Cardiac septum (tissue), 1 donor: ENCODE data around the gene BLNK. TPM values are rescaled to one million over a fixed set of nuclear protein-coding genes. Genes with fewer than 3 reads are reported as not detected.

Experiments
- DNase-seq: peaks from one replicate; pipeline ENCODE4 v3.0.0-alpha.2; 2020; ENCODE audit warnings: low spot score
- intact Hi-C: fragments of 100-400 bp; cut with DNase I; formaldehyde crosslinking; loops from one replicate; pipeline ENCODE4 v1.14.0; 2022
- total RNA-seq: library from RNA; stranded (reverse); fragmentation: NEBNext Ultra II Directional; extraction: Animal tissue kit (Norgen Biotek cat#: 25700); gene quantifications from one replicate; pipeline ENCODE4 v1.2.1, GENCODE V29; 2021
- donor health status: DM: no; HTN: no; CAD: no.

BLNK gene
- total RNA-seq, 1 donor from 2014 or later: 0.86 TPM

DNA sequence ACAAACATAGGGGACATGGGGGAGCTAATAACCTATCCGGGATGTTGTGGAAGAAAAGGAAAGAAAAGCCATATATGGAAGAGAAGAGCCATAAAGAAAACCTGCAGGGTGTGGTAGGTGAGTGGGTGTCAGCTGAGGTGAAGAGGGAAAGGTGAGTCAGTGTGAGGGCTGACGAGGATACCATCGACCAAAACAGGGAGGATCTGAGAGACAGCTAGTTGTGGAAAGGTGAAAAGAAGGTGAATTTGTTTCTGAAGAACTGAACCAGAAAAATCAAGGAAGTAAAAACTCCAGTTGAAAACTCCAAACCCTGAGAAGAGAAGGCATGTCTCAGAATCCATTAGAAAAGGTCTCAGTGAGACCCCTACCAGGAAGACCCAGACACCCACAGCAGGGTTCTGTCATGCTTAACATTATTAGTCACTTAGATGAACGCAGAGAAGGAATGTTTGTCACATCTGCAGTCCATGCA lies 4.1 kb downstream of the BLNK start:
- DNase-seq: no peak
- intact Hi-C loops: no loop called here

DNA sequence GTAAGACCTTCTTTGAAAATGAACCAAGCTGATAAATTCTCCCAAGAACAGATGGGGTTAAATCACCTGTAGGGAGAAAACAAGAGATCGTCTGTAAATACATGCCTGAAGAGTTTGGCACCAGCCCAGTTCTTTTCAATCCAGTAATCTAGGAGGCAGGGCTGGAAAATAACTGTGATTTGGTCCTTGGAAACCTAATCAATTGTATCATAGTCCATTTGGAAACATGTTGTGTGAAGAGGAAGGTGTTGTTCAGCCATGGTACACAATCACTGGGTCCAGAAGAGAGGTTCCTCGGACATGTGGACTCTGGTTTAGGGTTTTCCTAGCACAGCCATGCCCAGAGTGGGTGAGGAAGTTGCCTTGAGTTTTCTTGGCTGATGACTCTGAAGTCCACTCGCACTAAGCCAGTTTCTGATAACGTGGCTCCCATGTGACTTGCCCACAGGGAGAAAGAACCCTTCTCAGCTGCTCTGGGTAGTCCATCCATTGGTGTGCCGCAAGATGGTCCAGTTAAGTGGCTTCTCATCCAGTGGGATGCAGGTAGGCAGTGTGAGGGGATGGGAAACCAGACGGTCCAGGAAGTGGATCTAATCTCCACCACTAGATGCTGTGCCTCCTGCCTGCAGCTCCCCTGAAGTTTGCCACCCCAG lies 5.1 kb downstream of the BLNK start:
- intact Hi-C loops: no loop called here
- no peak for DNase-seq

DNA sequence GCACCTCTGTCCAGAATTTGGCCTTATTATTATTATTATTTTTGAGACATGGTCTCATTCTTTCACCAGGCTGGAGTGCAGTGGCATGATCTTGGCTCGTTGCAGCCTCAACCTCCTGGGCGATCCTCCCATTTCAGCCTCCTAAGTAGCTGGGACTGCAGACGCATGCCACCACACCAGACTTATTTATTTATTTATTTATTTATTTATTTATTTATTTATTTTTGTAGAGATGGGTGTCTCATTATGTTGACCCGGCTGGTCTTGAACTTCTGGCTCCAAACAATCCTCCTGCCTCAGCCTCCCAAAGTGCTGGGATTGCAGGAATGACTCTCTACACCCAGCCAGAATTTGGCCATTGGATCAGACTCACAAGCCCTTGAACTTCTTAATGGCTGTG lies 6.4 kb downstream of the BLNK start:
- intact Hi-C loops: no loop called here
- no peak for DNase-seq

DNA sequence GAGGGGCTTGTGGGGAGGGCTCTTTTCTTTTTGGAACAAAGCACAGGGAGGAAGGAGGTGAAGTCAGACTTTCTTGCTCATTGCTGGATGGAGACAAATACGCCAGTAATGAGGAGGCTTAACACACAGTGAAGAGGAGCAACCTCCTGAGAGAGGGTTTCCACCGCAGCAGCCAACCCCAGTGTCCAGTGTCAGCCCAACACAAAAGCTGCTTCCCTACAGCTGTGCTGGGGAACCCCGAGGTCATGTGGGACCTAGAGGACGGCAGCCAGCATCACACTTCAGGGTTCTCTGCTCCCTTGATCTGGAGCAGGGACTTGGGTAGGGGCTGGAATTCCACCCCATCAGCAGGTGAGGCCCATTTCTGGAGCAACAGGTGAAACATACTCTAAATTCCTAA lies 7.7 kb downstream of the BLNK start:
- intact Hi-C loops: no loop called here
- DNase-seq: no peak

DNA sequence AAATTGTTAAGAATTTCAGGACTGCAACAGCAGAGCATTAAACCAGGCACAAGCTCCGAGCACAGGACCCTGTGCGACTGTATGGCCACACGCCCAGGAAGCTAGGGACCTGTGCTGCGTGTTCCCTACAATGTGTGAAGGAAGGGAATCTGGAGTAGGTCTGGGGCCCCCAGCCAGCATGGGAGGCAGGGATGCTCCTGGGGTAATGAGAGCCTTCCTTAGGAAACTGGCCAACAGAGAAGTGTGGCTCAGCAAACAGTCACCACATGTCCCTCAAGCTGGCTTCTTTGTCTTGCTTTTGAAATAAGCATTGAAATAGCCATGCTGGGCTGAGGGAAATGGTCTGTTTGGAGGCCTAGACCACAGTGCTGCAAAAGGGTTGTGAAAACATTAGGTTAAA lies 8.2 kb downstream of the BLNK start:
- intact Hi-C loops: no loop called here
- no peak for DNase-seq

DNA sequence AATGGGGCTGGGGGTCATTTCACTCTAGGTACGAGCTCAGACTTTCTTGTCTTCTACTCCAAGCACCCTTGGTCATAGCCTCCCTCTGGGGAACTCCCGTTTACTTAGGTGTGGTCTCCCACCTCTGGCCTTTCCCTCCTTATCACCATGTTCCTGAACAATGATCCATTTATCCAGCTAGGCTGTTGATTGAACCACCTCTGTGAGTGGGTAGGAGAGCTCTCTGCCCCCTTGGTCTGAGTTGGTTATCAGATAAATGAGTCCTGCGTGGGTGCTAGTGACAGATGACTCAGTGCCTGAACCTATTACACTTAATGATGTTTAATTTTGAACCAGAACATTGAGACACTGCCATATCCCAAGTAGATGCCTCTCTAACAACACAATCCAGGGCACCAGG lies 9.4 kb downstream of the BLNK start:
- intact Hi-C loops: no loop called here
- DNase-seq: no peak

DNA sequence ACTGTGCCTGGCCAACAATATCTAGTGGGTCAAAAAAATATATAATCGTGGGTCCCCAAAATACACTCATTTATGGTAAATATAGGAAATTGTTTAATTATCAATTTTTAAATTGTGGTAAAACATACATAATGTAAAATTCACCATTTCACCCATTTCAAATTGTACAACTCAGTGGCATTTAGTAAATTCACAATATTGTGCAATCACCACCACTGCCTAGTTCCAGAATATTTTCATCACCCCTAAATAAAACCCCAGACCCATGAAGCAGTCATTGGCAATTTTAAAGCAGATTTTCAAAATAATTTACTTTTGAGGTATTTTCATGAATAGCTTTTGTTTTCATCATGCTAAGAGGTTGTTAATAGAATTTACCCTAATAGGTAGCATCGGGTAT lies 10.2 kb downstream of the BLNK start:
- intact Hi-C loops: no loop called here
- no peak for DNase-seq

DNA sequence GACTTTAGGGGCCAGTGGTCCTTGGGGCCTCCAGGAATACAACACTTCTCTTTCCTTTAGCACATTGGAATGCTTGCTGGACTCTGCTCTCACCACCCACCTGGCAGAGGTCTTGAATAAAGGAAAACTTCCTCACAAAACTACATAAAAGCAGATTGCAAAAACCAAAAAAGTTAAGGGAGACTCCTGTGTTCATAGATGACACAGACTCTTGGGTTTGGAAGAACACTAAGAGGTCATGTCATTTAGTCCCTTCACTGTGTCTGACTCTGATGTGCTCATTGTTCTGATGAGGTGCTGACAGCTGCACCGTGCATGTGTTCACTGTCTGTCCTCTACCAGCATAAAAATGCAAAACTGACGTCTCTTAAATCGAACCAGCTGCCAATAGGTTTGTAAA lies 11.4 kb downstream of the BLNK start:
- no peak for DNase-seq
- intact Hi-C loops: no loop called here

DNA sequence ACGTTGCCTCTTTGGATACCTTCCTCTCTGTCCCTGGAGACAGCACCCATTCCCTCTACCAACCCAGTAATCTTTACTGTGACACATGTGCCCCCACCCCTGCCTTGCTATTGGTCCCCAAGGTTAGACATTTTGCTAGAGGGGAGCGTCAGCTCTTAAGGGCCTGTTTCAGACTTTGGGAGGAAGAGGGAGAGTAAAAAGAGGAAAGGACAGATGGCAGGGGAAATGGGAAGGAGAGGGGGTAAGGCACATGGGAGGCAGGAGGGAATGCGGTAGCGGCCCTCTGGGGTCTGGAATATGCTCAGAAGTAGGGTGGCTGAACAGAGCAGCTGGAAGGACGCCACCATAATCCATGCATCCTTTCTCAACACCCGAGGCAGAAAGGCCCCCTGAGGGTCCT lies 12.2 kb downstream of the BLNK start:
- no peak for DNase-seq
- intact Hi-C loops: no loop called here

DNA sequence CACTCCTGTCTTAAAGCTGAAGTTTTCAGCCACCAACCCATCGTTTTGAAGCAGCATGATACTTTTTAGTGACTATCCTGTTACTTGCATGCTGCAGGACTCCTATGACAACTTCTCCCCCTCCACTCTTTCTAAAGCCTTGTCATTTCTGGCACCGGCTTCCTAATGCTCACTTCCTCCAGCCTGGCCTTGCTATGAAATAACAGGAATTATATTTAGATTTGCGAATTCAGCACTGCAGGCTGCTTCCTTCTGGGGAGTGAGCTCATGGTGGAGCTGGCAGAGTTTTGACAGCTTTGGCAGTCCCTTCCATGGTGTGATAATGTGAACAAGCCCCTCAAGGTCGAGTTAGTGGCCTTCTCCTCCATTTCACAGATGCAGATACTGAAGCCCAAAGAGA lies 13.4 kb downstream of the BLNK start:
- no peak for DNase-seq
- intact Hi-C loops: no loop called here

DNA sequence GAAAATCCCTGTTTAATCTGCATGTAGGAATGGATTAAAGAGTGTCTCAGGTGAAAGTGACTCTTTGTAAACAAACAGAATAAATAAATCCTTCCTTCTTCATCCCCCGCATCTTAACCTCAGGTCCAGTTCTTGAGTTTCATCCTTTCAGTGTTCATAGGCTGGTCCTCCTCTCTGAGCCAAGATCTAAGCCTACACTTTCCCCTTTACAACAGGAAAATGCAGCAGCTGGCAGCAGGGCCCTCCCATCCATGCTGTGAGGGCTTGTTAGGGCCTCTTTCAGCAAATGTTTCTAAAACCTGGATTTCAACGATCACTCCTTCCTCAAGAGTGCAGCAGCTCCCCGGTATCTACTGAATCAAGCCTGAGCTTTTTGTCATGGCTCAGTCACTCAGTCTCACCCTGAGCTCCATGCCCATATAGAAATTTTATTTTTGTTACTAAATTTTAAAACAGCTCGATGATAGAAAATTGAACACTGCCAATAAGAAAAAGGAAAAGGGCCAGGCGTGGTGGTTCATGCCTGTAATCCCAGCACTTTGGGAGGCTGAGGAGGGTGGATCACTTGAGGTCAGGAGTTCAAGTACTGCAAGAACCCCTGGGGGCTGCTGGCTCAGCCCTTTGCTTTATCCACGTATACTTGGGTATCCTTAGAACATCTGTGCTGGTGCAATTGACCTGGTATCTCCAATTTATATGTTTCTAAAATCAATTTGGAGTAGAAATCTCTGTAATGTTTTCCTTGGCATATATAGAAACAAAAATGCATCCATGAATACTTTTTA lies 15.6 kb downstream of the BLNK start:
- DNase-seq: no peak
- intact Hi-C loops: no loop called here

DNA sequence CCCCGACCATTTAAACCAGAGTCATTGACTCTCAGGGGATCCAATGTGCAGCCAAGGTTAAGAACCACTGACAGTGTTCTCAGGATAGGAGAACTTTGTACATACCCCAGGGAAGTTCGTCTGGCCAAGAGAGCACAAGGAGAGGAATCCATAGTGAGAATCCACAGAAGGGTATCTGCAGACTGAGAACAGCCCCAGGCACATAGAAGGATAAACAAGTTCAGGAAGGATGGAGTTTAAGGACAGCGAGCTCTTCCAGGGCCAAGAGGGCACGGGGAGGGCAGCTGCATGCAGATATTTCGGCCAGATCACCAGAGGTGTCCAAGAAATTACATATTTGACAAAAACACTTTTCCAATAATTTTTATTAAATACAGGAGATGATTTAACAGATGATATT lies 16.4 kb downstream of the BLNK start:
- intact Hi-C loops: no loop called here
- DNase-seq: no peak

DNA sequence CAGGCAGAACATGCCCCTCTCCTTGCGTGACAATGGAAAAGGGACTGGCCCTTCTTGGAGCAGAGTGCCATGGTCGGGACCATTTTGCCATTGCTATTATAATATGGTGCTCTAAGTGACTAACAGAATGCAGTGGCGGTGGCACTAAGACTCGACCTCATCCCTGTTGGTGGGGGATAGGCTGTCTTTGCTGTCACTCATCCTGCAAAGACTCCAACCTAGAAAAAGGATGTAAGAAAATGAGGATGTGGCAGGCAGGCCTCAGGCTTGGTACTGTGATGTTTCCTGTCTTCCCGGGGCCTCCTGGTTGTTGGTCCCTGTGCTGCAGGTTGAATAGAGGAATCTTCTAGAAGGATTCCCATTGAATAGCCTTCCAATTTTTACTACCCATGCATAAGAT lies 18.6 kb downstream of the BLNK start:
- intact Hi-C loops: no loop called here
- no peak for DNase-seq

DNA sequence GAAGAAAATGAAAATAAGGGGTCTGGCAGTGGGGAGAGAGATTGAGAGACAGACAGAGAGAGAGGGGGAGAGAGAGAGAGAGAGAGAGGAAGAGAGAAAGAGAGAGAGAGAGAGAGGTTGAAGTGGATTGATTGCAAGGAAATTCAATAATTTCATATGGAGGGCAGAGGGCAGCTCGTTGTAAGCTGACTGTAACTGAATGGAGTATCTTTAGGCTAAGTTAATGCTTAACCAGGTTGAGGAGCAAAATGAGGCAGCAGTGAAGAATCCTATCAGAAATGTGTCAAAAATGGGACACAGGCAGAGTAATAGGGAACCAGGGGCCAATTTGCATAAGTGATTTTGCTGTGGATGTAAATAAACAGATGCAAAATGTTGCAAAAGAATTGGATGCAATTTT lies 21.0 kb downstream of the BLNK start:
- DNase-seq: no peak
- intact Hi-C loops: no loop called here

DNA sequence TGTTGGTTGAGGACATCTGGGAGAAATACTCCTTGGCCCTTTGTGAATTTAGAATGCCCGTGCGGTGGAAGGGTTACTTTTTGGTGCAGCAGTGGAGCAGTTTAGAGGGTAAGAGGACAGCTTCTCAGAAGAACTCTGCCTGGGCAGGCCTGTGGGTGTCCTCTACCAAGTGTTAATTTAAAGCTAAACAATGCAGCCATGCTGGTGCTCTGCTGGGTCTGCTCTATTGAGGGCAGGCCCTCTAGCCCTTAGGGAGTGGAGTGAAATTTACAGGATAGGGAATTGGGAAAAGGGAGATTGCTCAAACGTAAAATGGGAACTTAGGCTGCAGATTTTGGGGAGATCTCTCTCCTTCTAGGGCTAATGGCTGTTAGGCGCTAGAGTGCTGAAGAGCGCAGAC lies 22.1 kb downstream of the BLNK start:
- intact Hi-C loops: no loop called here

DNA sequence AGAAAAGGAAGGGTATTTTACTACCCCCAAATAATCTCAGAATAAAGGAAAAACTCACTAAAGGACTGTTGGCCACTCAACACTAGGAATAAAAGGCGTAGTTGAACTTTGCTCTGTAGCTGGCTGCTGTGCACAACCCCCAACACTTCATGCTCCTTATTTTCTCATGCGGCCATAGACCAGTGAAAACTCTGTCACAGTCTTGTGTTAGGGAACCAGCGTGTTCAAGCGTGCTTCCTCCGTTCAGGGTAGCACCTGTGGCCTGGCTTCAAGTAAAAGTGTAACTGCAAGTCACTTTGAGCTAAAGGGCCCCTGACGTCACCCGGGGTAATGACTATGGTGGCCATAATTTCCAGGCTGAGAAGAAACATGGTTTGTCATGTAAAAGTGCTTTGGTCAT lies 27.0 kb downstream of the BLNK start:
- intact Hi-C loops: no loop called here

More for the DNA sequence above, 22.1 kb downstream of the BLNK start:
- DNase-seq: no peak

DNA sequence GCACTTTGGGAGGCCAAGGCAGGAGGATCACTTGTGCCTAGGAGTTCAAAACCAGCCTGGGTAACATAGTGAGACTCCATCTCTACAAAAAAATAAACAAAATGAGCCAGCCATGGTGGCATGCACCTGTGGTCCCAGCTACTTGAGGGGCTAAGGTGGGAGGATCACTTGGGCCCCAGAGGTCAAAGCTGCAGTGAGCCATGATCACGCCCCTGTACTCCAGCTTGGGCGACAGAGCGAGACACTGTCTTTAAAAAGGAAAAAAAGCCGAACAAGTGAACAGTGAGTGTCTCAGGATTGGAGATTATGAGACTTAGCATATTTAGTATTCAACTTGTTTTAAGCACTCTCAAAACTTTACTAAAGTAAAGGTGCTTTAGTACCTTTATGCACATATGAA lies 28.1 kb downstream of the BLNK start:
- DNase-seq: no peak
- intact Hi-C loops: no loop called here

More for the DNA sequence above, 27.0 kb downstream of the BLNK start:
- DNase-seq: no peak

DNA sequence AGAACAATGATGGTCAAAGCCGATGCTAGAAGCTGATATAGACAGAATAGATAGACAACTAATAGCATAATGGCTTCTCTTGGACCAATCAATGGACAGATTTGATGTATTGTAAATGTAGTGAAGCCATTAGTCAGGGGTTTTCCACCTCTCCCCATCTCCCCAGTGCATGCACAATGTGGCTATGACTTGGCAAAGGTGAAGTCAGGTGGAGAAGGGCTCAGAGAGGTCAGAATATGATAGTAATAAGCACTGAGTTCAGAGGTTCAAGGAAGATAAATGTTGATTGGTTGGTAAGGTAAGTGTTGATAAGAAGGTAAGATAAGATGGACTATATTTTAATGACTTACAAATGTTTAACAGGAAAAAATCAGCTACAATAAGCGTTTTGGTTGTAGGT lies 28.5 kb downstream of the BLNK start:
- no peak for DNase-seq
- intact Hi-C loops: no loop called here

DNA sequence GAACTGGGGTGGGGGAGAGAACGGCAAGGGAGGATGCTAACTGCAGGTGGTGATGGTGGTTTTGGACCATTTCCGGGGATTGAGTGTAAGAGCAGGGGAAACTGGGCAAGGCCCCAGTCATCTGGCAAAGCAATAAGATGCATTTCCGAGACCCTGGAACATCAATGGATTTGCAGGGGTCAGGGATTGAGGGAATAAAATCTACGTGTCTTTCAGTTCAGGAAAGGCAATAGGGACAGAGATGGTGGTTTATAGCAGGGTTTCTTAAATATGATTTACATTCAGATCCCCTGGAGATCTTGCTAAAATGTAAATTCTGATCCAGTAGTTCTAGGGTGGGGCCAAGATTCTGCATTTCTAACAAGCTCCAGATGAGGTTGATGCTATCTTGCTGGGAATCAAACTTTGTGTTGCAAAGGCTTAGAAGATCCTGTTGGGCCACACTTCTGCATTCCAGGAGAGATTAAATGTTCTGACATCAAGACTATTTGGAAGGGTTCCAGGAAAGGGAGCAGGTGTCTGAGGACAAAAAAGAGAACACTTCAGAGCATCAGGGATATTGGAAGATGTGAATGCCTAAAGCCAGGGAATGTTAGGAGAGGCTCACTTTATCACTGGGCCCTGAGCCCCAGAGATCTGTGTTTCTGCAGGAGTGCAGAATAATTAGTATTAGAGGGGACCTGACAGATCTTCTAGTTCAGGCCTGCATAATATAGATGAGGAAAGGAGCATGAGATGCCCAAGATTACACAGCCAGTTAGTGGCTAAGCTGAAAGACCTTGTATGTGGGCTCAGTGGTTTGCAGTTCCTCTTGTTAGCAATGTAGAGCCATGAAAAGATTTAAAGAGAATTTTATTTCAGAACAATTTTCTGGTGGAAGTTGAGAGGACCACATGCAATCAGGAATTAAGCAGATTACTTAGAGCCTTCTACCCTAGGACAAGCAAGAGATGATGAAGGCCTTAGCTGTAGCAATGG lies 32.4 kb downstream of the BLNK start:
- DNase-seq: no peak
- intact Hi-C loops: no loop called here

DNA sequence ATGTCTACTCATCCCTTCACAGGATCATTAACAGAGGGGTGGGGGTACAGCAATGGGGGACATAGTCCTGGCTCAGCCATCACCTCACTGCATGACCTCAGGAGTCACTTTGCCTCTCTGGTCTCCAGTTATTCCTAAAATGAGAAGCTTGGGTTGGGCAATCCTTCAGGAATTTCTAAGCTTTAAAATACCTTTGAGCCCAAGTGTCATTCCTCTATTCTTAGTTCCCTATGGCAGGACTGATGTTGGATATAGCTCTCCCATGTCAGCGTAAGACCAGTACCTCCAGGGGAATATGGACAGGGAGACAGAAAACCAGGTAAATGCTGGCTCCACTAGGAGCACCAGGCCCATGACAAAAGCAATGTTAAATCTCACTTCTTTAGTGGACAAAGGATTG lies 34.5 kb downstream of the BLNK start:
- no peak for DNase-seq
- intact Hi-C loops: no loop called here
